ENCODE measurements around the gene PLXNA2. TPM values are rescaled to one million over a fixed set of nuclear protein-coding genes. Genes with fewer than 3 reads are reported as not detected.

Gene PLXNA2
- total RNA-seq, 8 experiments from 2014 or later = 14.3 to 50.5 (median 34.1) TPM

- Histone ChIP-seq H3K27ac (no peak overlapping the region), H3K4me3 (no peak overlapping the region), H3K4me1 (replicated peaks in 1 of 2) (peaks cover 3 to 8% of the 10 kb centered on the region in 2 donors)
- in situ Hi-C loops (cut with MboI; ENCODE audit: low pct_unique_long_range_greater_than_20kb in 2 of 9, low sequenced_read_pairs in 9 of 9, unreplicated experiment in 9 of 9) = loop anchor here in 1 of 9 experiments (25.0 kb wide), 1 partner anchor 201 kb away; the partner anchor contains the start of gene PLXNA2
- WGBS, 10 experiments = 60 to 100% (median 89%) methylated on average over 1 to 7 of the region's 8 CpGs
- peak in 4 of 8 experiments; percentile 31 to 46 (median 40) for ATAC-seq (replicated peaks in 6 of 8)
Measured at GRCh38 chr1:208036106-208036808, 207.9 kb downstream of the PLXNA2 start.

DNA sequence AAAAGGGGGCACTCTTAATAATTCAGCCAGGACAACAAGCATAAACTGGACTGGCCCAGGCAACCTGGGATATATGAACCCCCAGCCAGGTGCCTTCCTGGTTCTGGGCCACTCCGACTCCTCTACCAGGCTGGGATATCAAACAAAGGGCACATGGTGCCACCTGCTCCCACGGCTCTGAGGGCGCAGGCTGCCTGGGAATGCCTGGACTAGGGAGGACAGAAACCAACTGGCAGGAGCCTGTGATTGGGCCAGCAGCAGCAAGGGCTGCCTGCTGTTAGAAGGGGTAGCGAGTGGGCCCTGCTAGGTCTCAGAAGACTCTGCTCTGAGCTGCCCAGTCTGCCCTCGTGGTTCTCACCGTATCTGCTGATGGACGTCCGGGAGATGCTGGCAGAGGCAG is 210.0 kb downstream of the PLXNA2 start:
- Histone ChIP-seq H3K4me3 (no peak overlapping the region), H3K4me1 (replicated peaks in 1 of 2) (peaks cover 3 to 4% of the 10 kb centered on the region in 2 donors), H3K27ac (no peak overlapping the region)
- in situ Hi-C loops (cut with MboI; ENCODE audit: low pct_unique_long_range_greater_than_20kb in 2 of 9, low sequenced_read_pairs in 9 of 9, unreplicated experiment in 9 of 9) = loop anchor here in 1 of 9 experiments (25.0 kb wide), 1 partner anchor 203 kb away; the partner anchor contains the start of gene PLXNA2
- ATAC-seq (replicated peaks in 6 of 8) = no peak
- WGBS, 10 experiments = 70 to 93% (median 83%) methylated on average over 2 to 6 of the region's 8 CpGs; no CpG with 5 or more reads in 4 of the 10 experiments

- Histone ChIP-seq H3K4me3 (no peak overlapping the region), H3K27ac (no peak overlapping the region), H3K4me1 (replicated peaks in 1 of 2) (peaks cover 3 to 4% of the 10 kb centered on the region in 2 donors)
- in situ Hi-C loops (cut with MboI; ENCODE audit: low pct_unique_long_range_greater_than_20kb in 2 of 9, low sequenced_read_pairs in 9 of 9, unreplicated experiment in 9 of 9) = loop anchor here in 1 of 9 experiments (25.0 kb wide), 1 partner anchor 204 kb away; the partner anchor contains the start of gene PLXNA2
- 98 to 100% (median 100%) methylated on average over 1 to 7 of the region's 10 CpGs; no CpG with 5 or more reads in 5 of the 10 experiments for WGBS, 10 experiments
- ATAC-seq (replicated peaks in 6 of 8) = no peak
Measured at GRCh38 chr1:208033236-208033635, 210.9 kb downstream of the PLXNA2 start.

GRCh38 chr1:208031932-208032320 is 212.3 kb downstream of the PLXNA2 start:
- in situ Hi-C loops (cut with MboI; ENCODE audit: low pct_unique_long_range_greater_than_20kb in 2 of 9, low sequenced_read_pairs in 9 of 9, unreplicated experiment in 9 of 9) = loop anchor here in 1 of 9 experiments (25.0 kb wide), 1 partner anchor 205 kb away; the partner anchor contains the start of gene PLXNA2
- Histone ChIP-seq H3K4me1 (replicated peaks in 1 of 2) (peaks cover 4 to 5% of the 10 kb centered on the region in 2 donors), H3K4me3 (no peak overlapping the region), H3K27ac (no peak overlapping the region)
- ATAC-seq (replicated peaks in 6 of 8) = no peak
- 80 to 100% (median 87%) methylated on average over 1 to 4 of the region's 4 CpGs; no CpG with 5 or more reads in 6 of the 10 experiments for WGBS, 10 experiments

DNA sequence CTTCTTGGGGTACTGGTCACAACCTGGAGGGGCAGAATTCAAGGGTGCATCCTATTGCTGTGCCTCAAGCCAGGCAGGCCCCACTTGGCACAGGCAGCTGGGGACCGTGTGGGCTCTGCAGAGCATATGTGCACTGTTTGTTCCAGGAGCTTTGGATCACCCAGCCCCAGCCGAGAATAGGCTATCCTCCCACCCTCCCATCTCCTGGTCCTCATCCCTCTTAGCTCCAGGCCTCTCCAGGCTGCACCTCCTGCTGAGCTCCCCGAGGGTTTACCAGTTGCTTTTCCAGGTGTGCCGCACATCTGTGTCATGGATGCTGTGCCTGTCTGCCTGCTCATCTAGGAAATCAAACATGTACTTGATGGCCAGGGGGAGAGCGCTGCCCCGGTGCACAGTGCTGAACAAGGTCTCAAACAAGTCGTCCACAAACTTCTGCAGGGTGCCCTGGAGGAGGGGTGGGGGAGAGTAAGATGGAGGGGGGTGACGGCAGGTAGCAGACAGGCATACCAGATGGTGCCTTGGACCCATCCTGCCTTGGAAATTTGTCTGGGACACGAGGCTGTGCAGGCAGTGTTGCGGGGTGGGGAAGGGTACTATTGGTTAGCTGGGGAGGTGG is 212.8 kb downstream of the PLXNA2 start:
- 91 to 100% (median 95%) methylated on average over 1 to 4 of the region's 10 CpGs; no CpG with 5 or more reads in 6 of the 10 experiments for WGBS, 10 experiments
- H3K4me1 ChIP-seq (replicated peaks in 1 of 2) = peaks cover 3 to 6% of the 10 kb centered on the region in 2 donors
- H3K27ac ChIP-seq = no peak overlapping the region
- no peak overlapping the region for H3K4me3 ChIP-seq
- ATAC-seq (replicated peaks in 6 of 8) = no peak
- in situ Hi-C loops (cut with MboI; ENCODE audit: low pct_unique_long_range_greater_than_20kb in 2 of 9, low sequenced_read_pairs in 9 of 9, unreplicated experiment in 9 of 9) = loop anchor here in 1 of 9 experiments (25.0 kb wide), 1 partner anchor 206 kb away; the partner anchor contains the start of gene PLXNA2

- no peak overlapping the region for H3K4me3 ChIP-seq
- peak in 3 of 8 experiments; percentile 10 to 32 (median 21) for ATAC-seq (replicated peaks in 6 of 8)
- peaks cover 0 to 4% of the 10 kb centered on the region in 2 donors for H3K4me1 ChIP-seq (replicated peaks in 1 of 2)
- no peak overlapping the region for H3K27ac ChIP-seq
- 0 to 92% (median 81%) methylated on average over 2 to 10 of the region's 12 CpGs; no CpG with 5 or more reads in 1 of the 10 experiments for WGBS, 10 experiments
- in situ Hi-C loops (cut with MboI; ENCODE audit: low pct_unique_long_range_greater_than_20kb in 2 of 9, low sequenced_read_pairs in 9 of 9, unreplicated experiment in 9 of 9) = loop anchor here in 1 of 9 experiments (25.0 kb wide), 1 partner anchor 207 kb away; the partner anchor contains the start of gene PLXNA2
Measured at GRCh38 chr1:208030288-208031091, 213.7 kb downstream of the PLXNA2 start.

GRCh38 chr1:208029381-208030287 is 214.6 kb downstream of the PLXNA2 start:
- in situ Hi-C loops (cut with MboI; ENCODE audit: low pct_unique_long_range_greater_than_20kb in 2 of 9, low sequenced_read_pairs in 9 of 9, unreplicated experiment in 9 of 9) = loop anchor here in 2 of 9 experiments (10.0 to 25.0 kb wide), 2 partner anchors 208 to 215 kb away; partner anchors contain the start of gene PLXNA2 (in 2 of the 2)

GRCh38 chr1:208028526-208028925 is 215.7 kb downstream of the PLXNA2 start:
- Histone ChIP-seq H3K27ac (no peak overlapping the region), H3K4me1 (replicated peaks in 1 of 2) (peaks cover 2 to 4% of the 10 kb centered on the region in 2 donors), H3K4me3 (no peak overlapping the region)
- in situ Hi-C loops (cut with MboI; ENCODE audit: low pct_unique_long_range_greater_than_20kb in 2 of 9, low sequenced_read_pairs in 9 of 9, unreplicated experiment in 9 of 9) = loop anchor here in 2 of 9 experiments (10.0 to 25.0 kb wide), 2 partner anchors 209 to 216 kb away; partner anchors contain the start of gene PLXNA2 (in 2 of the 2)
- 5 to 100% (median 96%) methylated on average over 1 to 4 of the region's 7 CpGs; no CpG with 5 or more reads in 3 of the 10 experiments for WGBS, 10 experiments
- ATAC-seq (replicated peaks in 6 of 8) = peak in 2 of 8 experiments; percentile 20 to 24

More at GRCh38 chr1:208029381-208030287, 214.6 kb downstream of the PLXNA2 start:
- Histone ChIP-seq H3K4me3 (no peak overlapping the region), H3K27ac (no peak overlapping the region), H3K4me1 (replicated peaks in 1 of 2) (peaks cover 0 to 4% of the 10 kb centered on the region in 2 donors)
- WGBS, 10 experiments = 0 to 95% (median 83%) methylated on average over 1 to 11 of the region's 13 CpGs; no CpG with 5 or more reads in 1 of the 10 experiments
- peak in 3 of 8 experiments; percentile 28 to 65 (median 57) for ATAC-seq (replicated peaks in 6 of 8)

GRCh38 chr1:208027861-208028260 is 216.3 kb downstream of the PLXNA2 start:
- in situ Hi-C loops (cut with MboI; ENCODE audit: low pct_unique_long_range_greater_than_20kb in 2 of 9, low sequenced_read_pairs in 9 of 9, unreplicated experiment in 9 of 9) = loop anchor here in 2 of 9 experiments (10.0 to 25.0 kb wide), 2 partner anchors 209 to 217 kb away; partner anchors contain the start of gene PLXNA2 (in 2 of the 2)
- WGBS, 10 experiments = 50 to 100% (median 95%) methylated on average over 1 to 9 of the region's 11 CpGs; no CpG with 5 or more reads in 2 of the 10 experiments
- peaks cover 4 to 5% of the 10 kb centered on the region in 2 donors for H3K4me1 ChIP-seq (replicated peaks in 1 of 2)
- no peak overlapping the region for H3K4me3 ChIP-seq
- no peak overlapping the region for H3K27ac ChIP-seq
- ATAC-seq (replicated peaks in 6 of 8) = no peak

DNA sequence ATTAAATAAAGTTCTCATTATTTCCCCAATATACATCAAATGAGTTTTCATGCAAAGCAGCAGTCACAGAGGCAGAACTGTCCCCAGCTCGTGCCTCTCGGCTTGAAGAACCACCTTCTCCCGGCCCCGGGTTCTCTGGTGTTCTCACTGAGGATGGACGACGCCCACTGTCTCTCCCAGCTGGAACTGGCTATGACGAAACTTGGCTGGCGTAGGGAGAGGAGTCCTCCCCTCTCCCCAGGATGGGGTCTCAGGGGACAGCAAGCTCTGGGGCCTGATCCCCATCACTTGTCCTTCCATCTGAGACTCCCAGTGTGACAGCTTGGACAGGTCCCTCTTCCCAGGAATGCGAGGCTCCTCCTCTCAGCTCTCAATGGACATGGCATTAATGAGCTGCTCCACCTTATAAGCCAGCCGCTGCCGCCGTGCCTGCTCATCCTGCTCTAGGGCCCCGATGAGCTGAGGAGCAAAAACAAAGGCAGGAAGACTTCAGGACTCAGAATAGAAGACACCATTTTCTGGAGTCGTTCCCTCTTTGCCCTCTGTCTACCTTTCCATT is 217.2 kb downstream of the PLXNA2 start:
- WGBS, 10 experiments = 40 to 100% (median 76%) methylated on average over 1 to 14 of the region's 14 CpGs; no CpG with 5 or more reads in 1 of the 10 experiments
- in situ Hi-C loops (cut with MboI; ENCODE audit: low pct_unique_long_range_greater_than_20kb in 2 of 9, low sequenced_read_pairs in 9 of 9, unreplicated experiment in 9 of 9) = loop anchor here in 2 of 9 experiments (10.0 to 25.0 kb wide), 2 partner anchors 210 to 218 kb away; partner anchors contain the start of gene PLXNA2 (in 2 of the 2)

DNA sequence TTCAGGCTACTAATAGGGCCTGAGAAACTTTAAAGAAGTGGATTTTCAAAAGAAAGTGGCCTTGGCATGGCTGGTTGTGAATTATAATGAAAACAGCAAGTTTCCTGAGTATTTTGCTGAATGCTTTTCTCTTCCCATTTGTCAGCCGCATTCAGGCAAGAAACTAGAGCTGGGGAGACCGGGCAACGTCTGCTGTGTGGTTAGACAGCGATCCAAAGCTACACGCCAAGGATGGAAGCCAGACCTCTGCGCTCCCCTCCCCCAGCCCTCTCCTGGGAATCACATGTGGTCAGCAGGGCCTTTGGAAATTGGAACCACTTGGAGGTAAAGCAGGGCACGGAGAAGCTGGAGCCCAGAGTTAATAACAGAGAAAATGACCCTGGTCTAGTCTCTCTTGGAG is 219.2 kb downstream of the PLXNA2 start:
- WGBS, 10 experiments = 20 to 100% (median 94%) methylated on average over 1 to 6 of the region's 7 CpGs; no CpG with 5 or more reads in 2 of the 10 experiments
- no peak overlapping the region for H3K4me3 ChIP-seq
- H3K27ac ChIP-seq = no peak overlapping the region
- in situ Hi-C loops (cut with MboI; ENCODE audit: low pct_unique_long_range_greater_than_20kb in 2 of 9, low sequenced_read_pairs in 9 of 9, unreplicated experiment in 9 of 9) = loop anchor here in 2 of 9 experiments (10.0 to 25.0 kb wide), 2 partner anchors 212 to 220 kb away; partner anchors contain the start of gene PLXNA2 (in 2 of the 2)
- H3K4me1 ChIP-seq (replicated peaks in 1 of 2) = peaks cover 4 to 8% of the 10 kb centered on the region in 2 donors
- no peak for ATAC-seq (replicated peaks in 6 of 8)

More for the DNA sequence above, 217.2 kb downstream of the PLXNA2 start:
- Histone ChIP-seq H3K27ac (no peak overlapping the region), H3K4me3 (no peak overlapping the region), H3K4me1 (replicated peaks in 1 of 2) (peaks cover 4 to 7% of the 10 kb centered on the region in 2 donors)
- peak in 4 of 8 experiments; percentile 4 to 61 (median 45) for ATAC-seq (replicated peaks in 6 of 8)

Data from motor neuron (in vitro differentiated cells).